ENCODE results near the gene FAM228A.

- TF ChIP-seq POLR2AphosphoS5 (IDR thresholded peaks at IDR 0.05; ENCODE audit: insufficient read depth, low read depth, low read length) (no peak), CTCF (IDR thresholded peaks at IDR 0.05; ENCODE audit: extremely low read depth in 1 of 2, insufficient read depth in 1 of 2, low read depth in 1 of 2, low read length in 2 of 2) (no peak), POLR2A (IDR thresholded peaks at IDR 0.05; ENCODE audit: low read depth, low read length) (no peak), EZH2 (IDR thresholded peaks at IDR 0.05; ENCODE audit: borderline replicate concordance, low read depth, low read length, severe bottlenecking) (no peak), JUN (IDR thresholded peaks at IDR 0.05; ENCODE audit: borderline replicate concordance, insufficient read depth, insufficient read length, low read depth) (no peak), MYC (IDR thresholded peaks at IDR 0.05; ENCODE audit: low read depth, low read length) (no peak)
Observed at GRCh38 chr2:24181849-24182248, 7.0 kb downstream of the FAM228A start.
